Measurements from ENCODE around the gene MRPL52.

The MRPL52 gene

GRCh38 chr14:22845103-22845394 is 15.4 kb downstream of the MRPL52 start (continued):
- TF ChIP-seq ZNF184 (tag by site-specific recombination; IDR thresholded peaks at IDR 0.05), result no peak
- TF ChIP-seq ATF2 (tag by site-specific recombination; IDR thresholded peaks at IDR 0.05; ENCODE audit: low read depth), result no peak

GRCh38 chr14:22845821-22846625 is 16.3 kb downstream of the MRPL52 start:
- H3K9me3 ChIP-seq (ENCODE audit: control insufficient read depth, insufficient read depth, low read depth, low read length), result no peaks in the 10 kb centered on the region
- POLR2A ChIA-PET, result no interaction called here
- no peak for TF ChIP-seq TRIM28 (IDR thresholded peaks at IDR 0.05; ENCODE audit: borderline replicate concordance, low read length)
- no peak for TF ChIP-seq ZBTB44 (tag by site-specific recombination; IDR thresholded peaks at IDR 0.05)
- TF ChIP-seq ZNF239 (tag by site-specific recombination; IDR thresholded peaks at IDR 0.05), result no peak
- peak; percentile 35 for TF ChIP-seq ZNF341 (tag by site-specific recombination; IDR thresholded peaks at IDR 0.05; ENCODE audit: low read depth)
- TF ChIP-seq ZNF76 (tag by site-specific recombination; IDR thresholded peaks at IDR 0.05; ENCODE audit: borderline replicate concordance, low read depth), result no peak
- no peak for TF ChIP-seq PRDM10 (tag by site-specific recombination; IDR thresholded peaks at IDR 0.05)
- TF ChIP-seq ZNF202 (tag by site-specific recombination; IDR thresholded peaks at IDR 0.05; ENCODE audit: borderline replicate concordance), result no peak
- TF ChIP-seq ZNF223 (tag by site-specific recombination; IDR thresholded peaks at IDR 0.05), result no peak
- TF ChIP-seq EGR2 (tag by site-specific recombination; IDR thresholded peaks at IDR 0.05; ENCODE audit: low read depth), result peak; percentile 30; the same call in 1 of the 2 replicates
- no peak for TF ChIP-seq ZNF621 (tag by site-specific recombination; IDR thresholded peaks at IDR 0.05)
- peak; percentile 46; the same call in 1 of the 2 replicates for TF ChIP-seq ZFHX2 (tag by site-specific recombination; conservative IDR thresholded peaks at IDR 0.05)
- no peak for TF ChIP-seq KLF8 (tag by site-specific recombination; IDR thresholded peaks at IDR 0.05)
- TF ChIP-seq ZNF174 (tag by site-specific recombination; IDR thresholded peaks at IDR 0.05), result no peak
- TF ChIP-seq ZNF266 (tag by site-specific recombination; IDR thresholded peaks at IDR 0.05; ENCODE audit: low read depth), result no peak
- no peak for TF ChIP-seq BCL6B (tag by site-specific recombination; IDR thresholded peaks at IDR 0.05)

More at GRCh38 chr14:22845821-22846625, 16.3 kb downstream of the MRPL52 start:
- Histone ChIP-seq H3K27ac (ENCODE audit: extremely low read depth, low read depth, low read length) (no peak overlapping the region), H3K4me3 (ENCODE audit: low read depth, low read length) (no peak overlapping the region), H3K36me3 (ENCODE audit: control insufficient read depth in 2 of 2, insufficient read depth in 1 of 2, low read length in 2 of 2) (no peaks in the 10 kb centered on the region; a peak in 1 of 3 replicates), H3K4me1 (ENCODE audit: control insufficient read depth, insufficient read depth, low read length) (no peaks in the 10 kb centered on the region)
- CTCF ChIA-PET, result interaction anchor here (0.6 kb wide), 2 partner anchors 11 to 275 kb away, joined by 3 to 6 read pairs; no protein-coding TSS in a partner anchor
